Activated T-helper 1 cell treated with anti-CD3 and anti-CD28 coated beads, Interleukin-2, amount 50 U/mL, for 16 hours (primary cell): ENCODE results near the gene FOXK1.

ENCODE experiments used
- DNase-seq, 2 donors: peaks; one replicate each; pipeline ENCODE4 v3.0.0-alpha.2; 2020; ENCODE audit warnings: low read depth in 1 of 2, low spot score in 1 of 2

The FOXK1 gene

GRCh38 chr7:4815609-4816418, 133.7 kb downstream of the FOXK1 start:
- no peak for DNase-seq

- DNase-seq: no peak
Measured at GRCh38 chr7:4816419-4817080, 134.5 kb downstream of the FOXK1 start.

- no peak for DNase-seq
Measured at GRCh38 chr7:4817178-4817901, 135.2 kb downstream of the FOXK1 start.

DNA sequence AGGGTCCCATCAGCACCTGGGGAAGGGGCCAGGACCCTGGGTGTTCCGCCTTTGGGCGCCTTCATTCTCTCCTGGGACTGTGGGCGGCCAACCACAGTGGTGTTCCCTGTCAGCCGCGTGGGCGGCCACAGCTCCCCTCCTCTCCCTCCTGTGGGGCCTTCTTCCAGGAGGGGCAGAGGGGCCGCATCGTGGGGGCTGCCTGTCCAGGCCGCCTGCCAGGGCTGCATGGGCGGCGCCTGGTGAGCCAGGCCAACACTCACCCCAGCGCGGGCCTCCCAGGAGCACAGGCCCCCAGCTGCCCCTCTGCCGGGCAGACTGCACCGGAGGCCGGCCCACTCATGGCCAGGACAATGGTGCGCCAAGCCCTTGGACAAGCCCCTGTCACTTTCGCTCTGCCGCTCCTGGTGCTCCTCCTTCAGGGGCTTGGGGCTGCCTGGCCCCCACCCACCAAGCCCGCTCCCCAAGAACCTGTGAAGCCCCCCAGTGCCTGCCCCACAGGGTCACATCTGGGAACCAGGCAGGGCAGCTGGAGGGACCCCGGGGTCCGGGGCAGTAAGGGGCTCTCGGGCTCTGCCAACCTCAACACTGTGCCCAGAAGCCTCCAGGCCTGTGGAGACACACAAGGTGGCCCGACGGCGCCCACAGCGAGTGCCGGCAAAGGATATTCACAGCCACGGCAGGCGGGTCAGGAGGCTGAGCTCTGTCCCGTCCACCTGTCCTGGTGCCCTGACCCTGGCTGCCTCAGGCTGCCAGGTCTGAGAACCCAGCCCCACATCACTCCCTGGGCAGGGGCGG, 136.1 kb downstream of the FOXK1 start:
- no peak for DNase-seq

GRCh38 chr7:4819560-4820404, 137.7 kb downstream of the FOXK1 start:
- DNase-seq: no peak

DNA sequence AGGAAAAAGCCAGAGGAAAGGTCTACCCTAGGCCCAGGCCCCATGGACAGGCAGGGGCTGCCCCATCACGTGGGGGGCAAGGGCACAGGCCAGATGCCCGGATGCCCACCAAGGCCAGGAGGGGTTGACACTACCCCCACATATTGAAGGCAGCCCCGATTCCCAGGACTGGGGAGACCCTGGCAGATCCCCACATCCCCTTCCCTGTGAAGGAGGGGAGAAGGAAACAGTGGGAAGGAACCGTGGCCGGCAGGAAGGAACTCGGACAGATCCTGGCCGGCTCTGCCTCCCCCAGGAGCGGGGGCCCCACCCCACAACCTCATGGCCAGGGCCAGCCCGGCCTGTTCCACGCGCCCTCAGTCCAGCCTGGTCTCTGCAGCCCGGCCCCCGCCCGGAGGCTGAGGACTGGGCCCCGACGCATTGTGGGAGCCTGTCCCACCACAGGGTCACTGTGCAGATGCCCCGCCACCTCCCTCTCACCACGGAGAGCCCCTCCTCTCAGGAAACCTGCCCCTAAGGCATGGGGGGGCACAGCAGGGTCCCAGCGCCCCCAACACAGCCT, 138.4 kb downstream of the FOXK1 start:
- no peak for DNase-seq
